Right kidney (tissue), 9 donors: ENCODE results near the gene MBD3L2B.
"Not testable (repeated sequence)": the region's sequence is repeated elsewhere in the genome, so short reads cannot be mapped to it uniquely, and the experiment has no call there.

Experiments used
- DNase-seq: peaks from one replicate; pipeline ENCODE4 v3.0.0-alpha.2; 2016
- long read RNA-seq, 8 donors: transcript quantifications; one replicate each; lab custom pipeline, GENCODE V29; 2026

MBD3L2B gene
- long read RNA-seq, donor 1: 0 reads
- long read RNA-seq, donor 2: 0 reads
- long read RNA-seq, donor 3: 0 reads
- long read RNA-seq, donor 4: 0 reads
- long read RNA-seq, donor 5: 0 reads
- long read RNA-seq, donor 6: 0 reads
- long read RNA-seq, donor 7: 0 reads
- long read RNA-seq, donor 8: 0 reads

GRCh38 chr19:7021331-7021730 lies at the start of gene MBD3L2B:
TSS of gene MBD3L2B (minus strand) at chr19:7021431. CDS start at chr19:7021397, 34 bp downstream.
- DNase-seq: not testable (repeated sequence)

GRCh38 chr19:7069904-7070226 lies 48.6 kb upstream of the MBD3L2B start:
- DNase-seq: no peak

GRCh38 chr19:7069042-7069903 lies 48.0 kb upstream of the MBD3L2B start, which contains the start of gene ZNF557:
TSS of gene ZNF557 (plus strand) at chr19:7069703. CDS start at chr19:7075075, 5,372 bp downstream.
- DNase-seq: peak; percentile 98

GRCh38 chr19:7068599-7068998 lies 47.4 kb upstream of the MBD3L2B start:
- DNase-seq: no peak

- DNase-seq: no peak
Measured at GRCh38 chr19:7067716-7068115, 46.5 kb upstream of the MBD3L2B start.

GRCh38 chr19:7067122-7067521 lies 45.9 kb upstream of the MBD3L2B start:
- DNase-seq: not testable (repeated sequence)

GRCh38 chr19:7063764-7064418 lies 42.7 kb upstream of the MBD3L2B start:
- DNase-seq: no peak

GRCh38 chr19:7063339-7063738 lies 42.1 kb upstream of the MBD3L2B start:
- no peak for DNase-seq

- not testable (repeated sequence) for DNase-seq
Measured at GRCh38 chr19:7059977-7060376, 38.7 kb upstream of the MBD3L2B start.

- not testable (repeated sequence) for DNase-seq
Measured at GRCh38 chr19:7058576-7058975, 37.3 kb upstream of the MBD3L2B start, which contains the start of gene MBD3L3. TSS of gene MBD3L3 (minus strand) at chr19:7058676. CDS start at chr19:7058605, 71 bp downstream.

- not testable (repeated sequence) for DNase-seq
Measured at GRCh38 chr19:7056371-7056770, 35.1 kb upstream of the MBD3L2B start.

GRCh38 chr19:7055679-7056078 lies 34.4 kb upstream of the MBD3L2B start:
- DNase-seq: not testable (repeated sequence)

- DNase-seq: not testable (repeated sequence)
Measured at GRCh38 chr19:7054635-7055368, 33.6 kb upstream of the MBD3L2B start.

GRCh38 chr19:7052896-7053295 lies 31.7 kb upstream of the MBD3L2B start:
- not testable (repeated sequence) for DNase-seq

- not testable (repeated sequence) for DNase-seq
Measured at GRCh38 chr19:7051421-7051820, 30.2 kb upstream of the MBD3L2B start.

- not testable (repeated sequence) for DNase-seq
Measured at GRCh38 chr19:7049021-7049420, 27.8 kb upstream of the MBD3L2B start, which contains the start of gene MBD3L2. TSS of gene MBD3L2 (plus strand) at chr19:7049321. CDS start at chr19:7049374, 53 bp downstream.

- DNase-seq: not testable (repeated sequence)
Measured at GRCh38 chr19:7041563-7041962, 20.3 kb upstream of the MBD3L2B start.

GRCh38 chr19:7040079-7040478 lies 18.8 kb upstream of the MBD3L2B start, which contains the start of gene MBD3L4:
TSS of gene MBD3L4 (minus strand) at chr19:7040179. CDS start at chr19:7040144, 35 bp downstream.
- DNase-seq: not testable (repeated sequence)

- not testable (repeated sequence) for DNase-seq
Measured at GRCh38 chr19:7030278-7030677, 9.0 kb upstream of the MBD3L2B start, which contains the start of gene MBD3L5. TSS of gene MBD3L5 (plus strand) at chr19:7030578. CDS start at chr19:7030612, 34 bp downstream.

- not testable (repeated sequence) for DNase-seq
Measured at GRCh38 chr19:7028790-7029189, 7.6 kb upstream of the MBD3L2B start.

- DNase-seq: no peak
Measured at GRCh38 chr19:7018828-7019227, 2.4 kb downstream of the MBD3L2B start.

- no peak for DNase-seq
Measured at GRCh38 chr19:7013678-7014077, 7.6 kb downstream of the MBD3L2B start.
